HEK293T (cell line): ENCODE data around the gene GPR157.

Experiments used
- BHLHE40 ChIP-seq: fragments of 450-650 bp; IDR thresholded peaks from 2 replicates; pipeline ENCODE4 v1.6.1; 2016; ENCODE audit warnings: mild to moderate bottlenecking, moderate library complexity, borderline replicate concordance
- FOXK2 ChIP-seq: fragments of 450-650 bp; IDR thresholded peaks from 2 replicates; pipeline ENCODE4 v1.6.1; 2016; ENCODE audit warnings: mild to moderate bottlenecking
- PKNOX1 ChIP-seq: fragments of 450-650 bp; IDR thresholded peaks from 2 replicates; pipeline ENCODE4 v1.6.1; 2016
- TARDBP ChIP-seq: fragments of 450-650 bp; IDR thresholded peaks from 2 replicates; pipeline ENCODE4 v1.6.1; 2016

- TF ChIP-seq TARDBP (no peak), BHLHE40 (no peak), PKNOX1 (no peak), FOXK2 (no peak)
Measured at GRCh38 chr1:9095818-9096217, 33.1 kb downstream of the GPR157 start.
